Hippocampal formation (tissue), 2 donors: ENCODE data around the gene CAMK2D.
"Not testable (repeated sequence)": the region's sequence is repeated elsewhere in the genome, so short reads cannot be mapped to it uniquely, and the experiment has no call there.

Source experiments
- DNase-seq, 2 donors: peaks; one replicate each; lab custom pipeline; 2025; lab: John Stamatoyannopoulos, UW

The CAMK2D gene

GRCh38 chr4:113730467-113731216 is 30.9 kb downstream of the CAMK2D start:
- DNase-seq, result no peak

DNA sequence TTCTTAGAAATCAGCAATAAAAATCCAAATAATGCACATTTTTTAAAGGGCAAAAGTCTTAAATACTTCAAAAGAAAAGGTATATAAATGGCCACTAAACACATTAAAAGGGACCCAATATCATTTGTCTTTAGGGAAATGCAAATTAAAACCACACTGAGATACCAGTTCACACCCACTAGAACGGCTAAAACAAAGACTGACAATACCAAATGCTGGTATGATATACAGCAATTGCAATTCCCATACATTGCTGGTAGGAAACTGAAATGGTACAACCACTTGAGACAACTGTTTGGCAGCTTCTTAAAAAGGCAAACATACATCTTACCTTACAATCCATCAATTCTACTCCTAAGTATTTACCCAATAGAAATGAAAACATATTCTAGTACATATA is 33.7 kb downstream of the CAMK2D start:
- no peak for DNase-seq

- no peak for DNase-seq
These were observed 35.6 kb downstream of the CAMK2D start for GRCh38 chr4:113725963-113726362.

GRCh38 chr4:113718252-113718651 is 43.3 kb downstream of the CAMK2D start:
- DNase-seq, result no peak

GRCh38 chr4:113711883-113712662 is 49.5 kb downstream of the CAMK2D start:
- DNase-seq, result no peak

DNA sequence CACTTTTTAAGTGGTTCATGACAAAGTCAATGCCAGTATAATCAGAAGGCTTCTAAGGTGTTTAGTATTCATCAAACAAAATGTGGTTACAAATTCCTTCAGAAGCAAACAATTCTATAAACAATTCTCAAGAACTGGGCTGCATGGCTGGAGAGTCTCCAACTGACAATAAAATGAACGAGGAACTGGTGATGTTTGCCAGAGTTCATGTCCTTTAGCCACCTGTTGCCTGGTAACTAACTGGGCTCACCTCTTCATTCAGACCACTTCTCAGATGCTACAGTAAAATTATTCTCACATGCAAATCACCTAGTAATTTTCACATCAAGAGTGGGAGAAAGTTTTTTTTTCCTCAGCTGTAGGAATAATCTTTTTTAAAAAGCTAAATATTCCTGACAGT is 53.3 kb downstream of the CAMK2D start:
- DNase-seq, result no peak

DNA sequence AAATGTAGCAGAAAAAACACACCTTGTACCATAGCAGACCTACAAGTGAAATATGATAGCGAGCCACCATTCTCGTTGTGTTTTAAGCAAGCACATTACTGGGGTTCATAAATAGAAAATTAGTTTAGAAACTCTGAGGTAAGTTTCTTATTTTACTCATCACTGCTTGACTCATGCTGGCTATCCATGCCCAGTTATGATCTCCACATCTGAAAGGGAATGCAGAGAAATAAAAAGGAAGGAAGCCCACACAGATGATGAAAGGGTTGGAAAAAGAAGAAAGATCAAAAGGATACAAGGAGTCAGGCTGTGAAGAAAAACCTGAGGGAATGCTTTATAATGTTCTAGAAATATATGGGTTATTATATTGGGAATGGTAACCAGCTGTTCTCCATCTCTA is 54.5 kb downstream of the CAMK2D start:
- no peak for DNase-seq

DNA sequence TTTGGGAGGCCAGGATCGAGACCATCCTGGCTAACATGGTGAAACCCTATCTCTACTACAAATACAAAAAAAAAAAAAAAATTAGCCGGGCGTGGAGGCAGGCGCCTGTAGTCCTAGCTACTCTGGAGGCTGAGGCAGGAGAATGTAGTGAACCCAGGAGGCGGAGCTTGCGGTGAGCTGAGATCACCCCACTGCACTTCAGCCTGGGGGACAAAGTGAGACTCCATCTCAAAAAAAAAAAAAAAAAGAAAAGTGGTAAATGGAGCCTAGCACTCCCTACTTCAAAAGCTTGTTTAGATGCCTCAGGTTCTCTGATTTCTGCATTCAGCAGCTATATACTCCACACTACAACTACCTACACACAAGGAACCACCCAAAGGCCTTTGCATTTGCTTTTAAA is 56.4 kb downstream of the CAMK2D start:
- not testable (repeated sequence) for DNase-seq

GRCh38 chr4:113702596-113702995 is 58.9 kb downstream of the CAMK2D start:
- DNase-seq, result not testable (repeated sequence)

GRCh38 chr4:113701169-113701568 is 60.4 kb downstream of the CAMK2D start:
- DNase-seq, result no peak

GRCh38 chr4:113700602-113701150 is 60.9 kb downstream of the CAMK2D start:
- no peak for DNase-seq

- no peak for DNase-seq
These were observed 61.8 kb downstream of the CAMK2D start for GRCh38 chr4:113699772-113700171.

GRCh38 chr4:113697429-113697828 is 64.1 kb downstream of the CAMK2D start:
- DNase-seq, result no peak

GRCh38 chr4:113695328-113696169 is 66.0 kb downstream of the CAMK2D start:
- DNase-seq, result no peak

- DNase-seq, result no peak
These were observed 67.5 kb downstream of the CAMK2D start for GRCh38 chr4:113694008-113694407.

DNA sequence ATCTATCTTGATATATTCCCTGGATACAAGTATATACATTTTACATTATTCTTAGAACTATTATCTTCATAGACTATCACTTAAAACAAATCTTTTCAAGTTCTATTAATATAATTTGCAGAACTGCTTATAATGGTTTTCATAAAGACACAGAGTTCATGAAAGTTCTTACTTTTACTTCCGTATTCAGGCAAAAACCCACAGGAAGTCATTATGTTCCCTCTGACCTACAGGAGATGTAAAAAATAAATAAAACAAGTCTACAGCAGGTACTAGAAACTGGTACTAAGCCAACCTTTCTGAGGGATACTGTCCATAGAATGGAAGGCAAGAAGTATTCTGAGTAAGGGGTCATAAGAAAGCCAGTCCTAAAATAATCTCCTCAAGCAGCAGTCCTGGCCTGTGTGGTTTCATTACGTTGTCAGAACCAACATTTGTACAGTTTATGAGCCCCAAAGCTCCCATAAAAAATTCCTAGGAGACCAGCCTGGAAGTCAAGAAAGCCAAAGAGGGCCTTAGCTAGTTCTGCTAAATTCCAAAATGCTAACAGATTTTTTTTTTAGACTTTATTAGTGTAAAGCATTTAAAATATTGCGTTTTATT is 68.6 kb downstream of the CAMK2D start:
- DNase-seq, result no peak

GRCh38 chr4:113691676-113692075 is 69.9 kb downstream of the CAMK2D start:
- DNase-seq, result no peak

DNA sequence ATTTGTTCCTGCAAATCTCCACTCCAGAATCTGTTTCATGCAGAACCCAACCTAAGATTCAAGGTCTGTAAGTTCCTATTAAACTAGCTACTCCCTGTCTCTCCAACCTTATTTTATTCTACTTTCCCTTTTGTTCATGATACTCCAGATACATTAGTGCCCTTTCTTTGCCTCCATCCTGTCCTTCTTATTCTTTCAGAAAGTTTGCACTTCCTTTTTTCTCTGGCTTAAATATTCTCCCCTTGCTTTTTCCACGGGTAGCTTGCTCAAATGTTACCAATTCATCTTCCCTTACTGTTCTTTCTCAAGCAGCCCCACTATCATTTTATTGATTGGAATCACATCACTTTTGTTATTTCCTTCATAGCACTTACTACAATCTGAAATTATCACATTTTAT is 72.1 kb downstream of the CAMK2D start:
- DNase-seq, result no peak

DNA sequence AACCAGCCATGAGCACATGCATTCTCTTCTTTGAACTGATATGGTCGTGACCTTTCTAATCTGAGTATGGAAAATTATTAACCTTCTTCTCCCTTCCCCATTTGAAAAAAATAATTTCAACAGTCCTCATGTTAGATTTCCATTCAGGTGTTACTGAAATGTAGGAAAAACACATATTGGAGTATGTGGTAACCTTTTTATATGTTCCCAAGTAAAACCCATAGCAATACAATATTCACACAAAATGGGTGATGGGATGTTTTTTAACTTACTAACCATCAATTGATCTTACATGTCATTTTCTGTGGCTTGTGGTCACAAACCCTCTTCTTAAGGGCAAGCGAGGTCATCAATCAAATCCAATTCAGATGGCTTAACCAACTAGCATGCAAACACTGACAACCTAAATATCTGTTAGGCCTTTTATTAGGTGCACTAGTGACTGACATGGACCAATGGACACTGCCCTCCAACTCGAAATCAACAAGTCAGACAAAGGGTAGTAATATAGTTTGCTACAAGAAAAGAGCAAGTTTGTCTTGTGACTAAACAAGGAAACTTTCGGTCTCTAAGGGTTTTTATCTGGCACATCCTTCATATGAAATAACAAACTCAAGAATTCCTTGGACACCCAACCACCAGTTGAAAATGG is 74.3 kb downstream of the CAMK2D start:
- no peak for DNase-seq

GRCh38 chr4:113685157-113685556 is 76.4 kb downstream of the CAMK2D start:
- not testable (repeated sequence) for DNase-seq

DNA sequence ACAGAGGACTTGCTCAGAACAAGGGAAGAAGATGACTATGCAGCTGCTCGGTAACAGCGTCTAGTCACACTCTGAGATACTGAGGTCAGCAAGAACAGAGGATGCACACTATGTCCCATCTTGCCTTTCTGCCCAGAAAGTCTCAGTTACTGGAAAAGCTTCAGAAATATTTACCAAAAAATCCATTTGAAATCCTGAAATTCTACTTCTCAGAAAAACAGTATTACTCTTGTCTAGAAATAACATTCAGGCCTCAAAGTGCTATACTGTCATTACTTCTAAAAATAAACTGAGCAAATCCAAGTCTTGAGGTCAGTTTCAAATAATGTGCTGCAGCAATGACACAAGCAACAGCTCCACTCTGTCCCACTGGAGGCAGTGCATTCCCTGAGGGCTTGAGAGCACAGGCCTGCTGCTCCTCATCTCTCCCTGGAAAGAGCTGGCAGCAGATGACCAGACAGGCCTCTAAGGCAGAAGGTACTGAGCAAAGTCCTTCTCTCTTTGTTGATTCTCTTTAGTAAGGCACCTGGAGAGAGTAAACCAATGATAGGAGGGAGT is 76.9 kb downstream of the CAMK2D start:
- peak; percentile 10 to 55 for DNase-seq
